Raji (cell line): ENCODE results near the gene PRR14L.

Experiments used
- POLR2A ChIP-seq: IDR thresholded peaks from 2 replicates; pipeline ENCODE4 v1.6.1; 2011; ENCODE audit warnings: low read depth, low read length, control low read depth; ENCODE audit not compliant: insufficient read depth

The PRR14L gene

DNA sequence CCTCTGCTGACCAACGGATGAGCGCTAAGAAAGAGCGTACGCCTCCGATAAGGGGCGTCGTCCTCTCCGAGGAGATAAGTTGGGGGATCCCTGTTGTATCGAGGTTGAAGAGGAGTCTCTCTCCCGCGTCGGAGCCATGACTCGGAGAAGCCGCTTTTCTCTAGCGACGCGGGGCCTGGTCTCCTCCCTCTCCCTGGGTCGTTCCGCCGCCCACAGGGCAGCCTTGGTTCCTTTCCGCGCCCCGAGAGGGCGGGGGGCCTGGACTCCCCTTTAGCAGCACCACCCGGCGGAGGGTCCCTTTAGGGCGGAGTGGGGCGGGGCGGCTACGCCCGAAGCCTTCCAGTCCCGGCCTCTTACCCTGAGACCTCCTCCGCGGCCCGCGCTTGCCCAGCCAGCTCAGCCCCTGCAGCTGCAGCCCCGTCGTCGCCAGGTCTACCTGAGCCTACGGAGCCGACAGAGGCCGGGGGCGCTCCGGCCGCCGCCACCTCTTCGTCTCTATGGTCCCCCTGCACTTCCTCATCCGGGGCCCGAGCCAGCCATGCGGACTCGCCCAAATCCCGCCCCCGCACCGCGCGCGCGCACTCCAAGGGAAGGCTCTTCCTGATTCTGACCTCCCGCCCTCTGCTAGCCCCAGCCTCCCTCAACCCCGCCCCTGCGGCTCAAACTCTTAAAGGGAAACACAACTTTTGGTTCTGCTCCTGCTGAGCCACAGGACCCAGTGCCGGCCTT lies at the start of gene PRR14L:
PRR14L (minus strand) TSS at position 497 of the 729 bp plus-strand sequence. CDS start 11,272 bp downstream, outside the sequence.
- TF ChIP-seq POLR2A = peak; percentile 91

- no peak for TF ChIP-seq POLR2A
These were observed 40.3 kb upstream of the PRR14L start for GRCh38 chr22:31790240-31790639.

DNA sequence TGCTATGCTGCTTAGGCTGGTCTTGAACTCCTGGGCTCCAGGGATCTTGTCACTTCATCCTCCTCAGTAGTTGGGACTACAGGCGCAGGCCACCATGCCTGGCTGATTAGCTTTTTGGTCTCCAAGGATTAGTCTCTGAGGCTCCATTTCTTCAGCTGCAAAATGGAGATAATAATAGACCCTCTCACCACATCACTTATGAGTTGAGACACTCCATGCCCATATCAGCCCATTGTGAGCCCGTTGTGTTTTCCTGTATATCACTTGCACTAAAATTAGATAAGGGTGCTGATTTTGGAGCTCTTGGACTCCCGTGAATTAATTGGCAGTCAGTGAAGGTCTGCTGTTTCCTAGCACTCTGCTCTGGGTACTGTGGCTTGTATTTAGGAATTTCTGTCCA lies 39.9 kb upstream of the PRR14L start:
- no peak for TF ChIP-seq POLR2A

DNA sequence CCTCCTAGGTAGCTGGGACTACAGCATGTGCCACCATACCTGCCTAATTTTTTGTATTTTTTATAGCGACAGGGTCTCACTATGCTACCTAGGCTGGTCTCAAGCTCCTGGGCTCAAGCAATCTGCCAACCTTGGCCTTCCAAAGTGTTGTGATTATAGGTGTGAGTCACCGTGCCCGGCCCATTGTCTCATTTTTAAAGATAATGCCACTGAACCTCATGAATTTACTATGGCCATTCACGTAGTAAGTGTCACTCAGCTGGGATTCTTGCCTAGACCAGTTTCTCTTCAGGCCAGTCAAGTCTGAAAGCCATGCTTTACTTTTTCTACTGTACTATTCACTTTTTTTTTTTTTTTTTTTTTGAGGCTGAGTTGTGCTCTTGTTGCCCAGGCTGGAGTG lies 26.3 kb upstream of the PRR14L start:
- no peak for TF ChIP-seq POLR2A

DNA sequence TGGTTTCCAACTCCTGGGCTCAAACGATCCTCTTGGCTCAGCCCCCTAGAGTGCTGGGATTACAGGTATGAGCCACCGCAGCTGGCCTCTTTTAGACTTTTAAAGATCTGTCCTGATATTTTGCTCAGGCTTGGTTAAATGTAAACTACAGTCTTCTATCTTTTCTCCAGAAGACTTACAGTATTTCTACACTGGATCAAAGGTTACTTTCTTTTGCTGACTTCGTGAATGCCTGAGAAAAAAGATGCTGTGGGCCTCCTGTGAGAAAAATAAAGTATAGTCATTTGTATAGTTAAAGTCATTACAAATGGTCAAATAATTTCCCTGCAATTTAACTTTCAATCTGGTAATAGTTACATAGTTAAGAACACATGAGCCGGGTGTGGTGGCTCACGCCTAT lies 23.5 kb upstream of the PRR14L start:
- no peak for TF ChIP-seq POLR2A

DNA sequence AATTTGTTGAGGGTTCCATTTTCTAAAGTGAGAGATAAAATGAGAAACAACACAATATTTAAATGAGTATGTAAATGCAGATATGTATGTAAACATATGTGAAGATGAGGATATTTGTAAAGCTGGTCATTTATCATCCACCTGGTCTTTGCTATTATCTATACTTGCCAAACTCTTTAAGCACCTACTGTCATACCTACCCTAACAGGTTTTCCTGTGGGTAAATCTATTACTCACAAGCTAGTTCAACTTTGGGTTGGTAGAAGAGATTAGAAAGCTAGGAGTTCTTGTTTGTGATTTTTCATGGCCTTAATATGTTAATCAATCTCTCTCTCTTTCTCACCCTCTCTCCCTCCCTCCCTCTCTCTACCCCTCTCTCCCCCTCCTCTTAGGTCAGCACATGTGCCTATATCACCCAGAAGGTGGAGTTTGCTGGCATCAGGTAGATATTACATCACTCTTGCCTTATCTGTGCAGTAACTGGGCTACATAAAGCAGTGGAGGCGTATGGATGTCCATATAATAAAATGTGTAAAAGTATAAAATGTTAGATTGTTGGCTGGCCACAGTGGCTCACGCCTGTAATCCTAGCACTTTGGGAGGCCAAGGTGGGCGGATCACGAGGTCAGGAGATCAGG lies 18.6 kb upstream of the PRR14L start:
- TF ChIP-seq POLR2A = no peak

DNA sequence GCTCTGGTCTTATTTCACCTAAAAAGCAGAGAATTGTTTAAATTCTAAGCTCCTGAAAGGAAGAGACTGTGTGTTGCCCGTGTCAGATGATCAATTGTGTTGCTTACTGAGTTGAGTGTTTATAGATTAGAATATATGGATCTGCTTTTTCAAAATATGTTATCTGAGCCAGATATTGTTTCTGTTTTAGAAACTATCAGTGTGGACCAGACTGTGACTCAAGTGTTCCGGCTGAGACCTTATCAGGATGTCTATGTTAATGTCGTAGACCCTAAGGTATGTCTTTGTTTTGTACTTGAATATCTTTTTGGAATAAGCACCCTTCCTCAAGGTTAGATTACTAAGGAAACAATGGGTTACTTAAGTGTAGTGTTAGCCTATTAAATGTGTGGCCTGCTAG lies 14.9 kb upstream of the PRR14L start:
- TF ChIP-seq POLR2A = no peak

DNA sequence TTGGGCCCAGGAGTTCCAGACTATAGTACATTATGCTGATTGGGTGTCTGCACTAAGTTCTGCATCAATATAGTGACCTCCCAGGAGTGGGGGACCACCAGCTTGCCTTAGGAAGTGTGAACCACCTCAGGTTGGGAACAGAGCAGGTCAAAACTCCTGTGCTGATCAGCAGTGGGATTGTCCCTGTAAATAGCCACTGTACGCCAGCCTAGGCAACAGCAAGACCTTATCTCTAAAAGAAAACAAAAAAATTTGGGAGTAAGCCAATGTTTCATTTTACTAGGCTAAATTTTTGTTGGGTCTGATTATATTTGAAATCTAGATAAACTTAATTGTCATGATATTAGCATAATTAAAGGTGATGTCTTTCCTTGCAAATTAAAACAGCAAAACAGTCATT lies 7.3 kb upstream of the PRR14L start:
- TF ChIP-seq POLR2A = no peak

DNA sequence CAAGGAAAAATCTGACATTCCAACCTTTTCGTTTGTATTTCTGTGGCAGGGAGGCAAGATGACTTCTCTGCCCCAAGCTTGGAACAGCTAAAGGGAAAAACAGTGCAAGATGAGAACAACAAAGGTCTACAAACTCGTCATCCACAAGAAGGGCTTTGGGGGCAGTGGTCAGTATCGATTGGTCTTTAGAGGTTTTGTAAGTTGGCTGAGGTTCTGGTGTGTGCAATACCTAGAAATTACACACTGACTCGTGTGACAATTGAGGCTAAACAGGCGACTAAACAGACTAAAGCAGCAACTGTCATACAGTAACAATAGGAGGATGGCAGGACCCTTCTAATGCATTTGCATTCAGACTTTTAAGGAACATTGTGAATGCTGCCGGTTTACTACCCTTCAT lies 4.9 kb upstream of the PRR14L start:
- no peak for TF ChIP-seq POLR2A

GRCh38 chr22:31753634-31754501 lies 3.9 kb upstream of the PRR14L start, which contains the start of gene DEPDC5:
Gene DEPDC5, plus strand, starts transcription at chr22:31754019. Its CDS starts 903 bp downstream, at chr22:31754922.
- peak; percentile 86 for TF ChIP-seq POLR2A

- TF ChIP-seq POLR2A = no peak
These were observed 3.2 kb upstream of the PRR14L start for GRCh38 chr22:31753005-31753633.

DNA sequence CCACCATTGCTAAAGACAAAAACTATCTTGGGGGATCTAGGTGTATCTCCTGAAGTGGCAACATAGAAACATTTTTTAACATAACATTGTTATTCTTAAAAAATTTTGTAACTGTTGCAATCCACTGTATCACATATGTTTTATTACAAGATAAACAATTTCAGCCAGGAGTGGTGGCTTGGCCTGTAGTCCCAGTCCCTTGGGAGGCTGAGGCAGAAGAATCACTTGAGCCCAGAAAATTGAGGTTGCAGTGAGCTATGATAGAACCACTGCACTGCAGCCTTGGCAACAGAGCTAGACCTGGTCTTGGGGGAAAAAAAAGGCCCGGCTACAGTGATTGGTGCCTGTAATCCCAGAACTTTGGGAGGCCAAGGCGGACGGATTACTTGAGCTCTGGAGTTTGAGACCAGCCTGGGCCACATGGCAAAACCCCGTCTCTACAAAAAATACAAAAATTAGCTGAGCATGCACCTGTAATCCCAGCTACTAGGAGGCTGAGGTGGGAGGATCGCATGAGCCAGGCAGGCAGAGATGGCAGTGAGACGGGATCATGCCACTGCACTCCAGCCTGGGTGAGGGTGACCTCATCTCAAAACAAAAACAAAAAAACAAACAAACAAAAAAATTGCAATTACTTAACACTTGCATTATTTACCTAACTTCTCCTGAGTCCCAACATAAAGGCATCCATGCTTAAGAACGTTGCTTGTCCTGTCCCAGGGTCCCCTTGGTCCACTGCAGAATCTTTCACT lies 2.3 kb upstream of the PRR14L start:
- TF ChIP-seq POLR2A = no peak

GRCh38 chr22:31750365-31751284 lies 693 bp upstream of the PRR14L start:
- TF ChIP-seq POLR2A = 0 out of 2 replicates have a peak, but pooled peaks have one; percentile 18
